DOHH2 (cell line): ENCODE measurements around the gene SHC4.

Experiments used
- CTCF ChIP-seq: fragments of 200-600 bp; sonication (generic); IDR thresholded peaks from one replicate; pipeline ENCODE4 v1.5.1; 2014; ENCODE audit warnings: antibody characterized with exemption, mild to moderate bottlenecking, low read depth, low read length; ENCODE audit not compliant: poor library complexity, severe bottlenecking
- EZH2phosphoT487 ChIP-seq: fragments of 200-600 bp; sonication (generic); IDR thresholded peaks from 2 replicates; pipeline ENCODE4 v1.6.1; 2017; ENCODE audit warnings: borderline replicate concordance, mild to moderate bottlenecking, antibody characterized with exemption, low read length, moderate library complexity, mixed read lengths

GRCh38 chr15:48806151-48806550, 157.6 kb downstream of the SHC4 start:
- TF ChIP-seq CTCF = no peak
- no peak for TF ChIP-seq EZH2phosphoT487
